ENCODE measurements around the gene RPS6KA2. TPM values are rescaled to one million over a fixed set of nuclear protein-coding genes. Genes with fewer than 3 reads are reported as not detected.
"Not testable (repeated sequence)": the region's sequence is repeated elsewhere in the genome, so short reads cannot be mapped to it uniquely, and the experiment has no call there.

Gene RPS6KA2
- total RNA-seq, 2 donors from 2014 or later: 78.6 to 131 TPM

GRCh38 chr6:166583230-166583965 is 43.7 kb downstream of the RPS6KA2 start:
- DNase-seq (ENCODE audit: low spot score): no peak
- peaks cover 0 to 11% of the 10 kb centered on the region in 2 donors for H3K4me1 ChIP-seq
- no peaks in the 10 kb centered on the region for H3K9me3 ChIP-seq
- H3K4me3 ChIP-seq: no peak overlapping the region
- H3K27me3 ChIP-seq: no peaks in the 10 kb centered on the region
- H3K27ac ChIP-seq: no peak overlapping the region
- no peak for TF ChIP-seq CTCF (IDR thresholded peaks at IDR 0.05)
- H3K36me3 ChIP-seq: no peaks in the 10 kb centered on the region

- TF ChIP-seq CTCF (IDR thresholded peaks at IDR 0.05): no peak
- no peak for DNase-seq (ENCODE audit: low spot score)
- H3K4me1 ChIP-seq: peaks cover 0 to 7% of the 10 kb centered on the region in 2 donors
Observed at GRCh38 chr6:166582258-166582657, 44.8 kb downstream of the RPS6KA2 start.

GRCh38 chr6:166581801-166582200 is 45.2 kb downstream of the RPS6KA2 start:
- not testable (repeated sequence) for H3K4me1 ChIP-seq; H3K36me3 ChIP-seq; H3K27ac ChIP-seq; H3K4me3 ChIP-seq; H3K9me3 ChIP-seq; DNase-seq (ENCODE audit: low spot score); H3K27me3 ChIP-seq

More at GRCh38 chr6:166582258-166582657, 44.8 kb downstream of the RPS6KA2 start:
- Histone ChIP-seq H3K27me3 (no peaks in the 10 kb centered on the region), H3K36me3 (no peaks in the 10 kb centered on the region), H3K27ac (no peak overlapping the region), H3K9me3 (no peaks in the 10 kb centered on the region), H3K4me3 (no peak overlapping the region)

GRCh38 chr6:166581091-166581511 is 46.0 kb downstream of the RPS6KA2 start:
- H3K36me3 ChIP-seq: no peaks in the 10 kb centered on the region
- no peak for DNase-seq (ENCODE audit: low spot score)
- no peak for TF ChIP-seq CTCF (IDR thresholded peaks at IDR 0.05)
- no peak overlapping the region for H3K4me3 ChIP-seq
- peaks cover 0 to 7% of the 10 kb centered on the region in 2 donors for H3K4me1 ChIP-seq
- no peak overlapping the region for H3K27ac ChIP-seq
- H3K9me3 ChIP-seq: no peaks in the 10 kb centered on the region
- no peaks in the 10 kb centered on the region for H3K27me3 ChIP-seq

- Histone ChIP-seq H3K9me3 (no peaks in the 10 kb centered on the region), H3K36me3 (no peaks in the 10 kb centered on the region), H3K4me3 (no peak overlapping the region), H3K27me3 (no peaks in the 10 kb centered on the region), H3K27ac (no peak overlapping the region), H3K4me1 (peaks cover 0 to 12% of the 10 kb centered on the region in 2 donors)
- no peak for DNase-seq (ENCODE audit: low spot score)
- no peak for TF ChIP-seq CTCF (IDR thresholded peaks at IDR 0.05)
Observed at GRCh38 chr6:166580076-166581050, 46.7 kb downstream of the RPS6KA2 start.

Data from right atrium auricular region (tissue), 2 donors.